SK-N-SH (cell line): ENCODE results near the gene ERLIN1. TPM values are rescaled to one million over a fixed set of nuclear protein-coding genes. Genes with fewer than 3 reads are reported as not detected.

Experiments
- CTCF ChIA-PET: fragments of 300-600, 350-600 bp; formaldehyde crosslinking; extraction: SDS; loops from one replicate; lab custom pipeline; 2021; lab: Yijun Ruan, JAX
- POLR2A ChIA-PET: fragments of 350-600 bp; sonication (Branson Sonifier 250); formaldehyde crosslinking; extraction: SDS; loops from one replicate; lab custom pipeline; 2020; ENCODE audit warnings: antibody characterized with exemption, inconsistent platforms; lab: Yijun Ruan, JAX
- DNase-seq: peaks from one replicate; pipeline ENCODE4 v3.0.0; 2012
- H2AFZ ChIP-seq: fragments of 200-600 bp; sonication (generic); 2 replicates; pipeline ENCODE4 v1.8.1; 2016; ENCODE audit warnings: antibody characterized with exemption, mild to moderate bottlenecking, low read depth
- H3F3A ChIP-seq: fragments of 200-600 bp; sonication (generic); replicated peaks from 2 replicates; pipeline ENCODE3; 2016; ENCODE audit warnings: antibody characterized with exemption, mild to moderate bottlenecking; ENCODE audit not compliant: insufficient read depth
- H3K27ac ChIP-seq, 2 experiments: fragments of 200-500 bp in 1 of 2; fragments of 200-600 bp in 1 of 2; sonication (Bioruptor generic) in 1 of 2; sonication (generic), shearing (Covaris generic) in 1 of 2; 2 replicates each; pipeline versions ENCODE4 v1.5.1 to v1.6.1; 2014 to 2016; ENCODE audit warnings: low read depth in 2 of 2, inconsistent platforms in 1 of 2, low read length in 1 of 2, mild to moderate bottlenecking in 1 of 2, mixed read lengths in 1 of 2
- H3K27me3 ChIP-seq: fragments of 200-600 bp; sonication (generic), shearing (Covaris generic); 2 replicates; pipeline ENCODE4 v1.6.1; 2016; ENCODE audit warnings: mixed run types; ENCODE audit not compliant: insufficient read depth
- H3K36me3 ChIP-seq, 2 experiments: fragments of 200-500 bp in 1 of 2; fragments of 200-600 bp in 1 of 2; sonication (Bioruptor generic) in 1 of 2; sonication (generic) in 1 of 2; replicated peaks in 1 of 2; 2 replicates each; pipeline versions ENCODE3 to v1.5.1; 2014 to 2016; ENCODE audit warnings: low read length in 1 of 2, mild to moderate bottlenecking in 1 of 2; ENCODE audit not compliant: insufficient read depth in 2 of 2, control insufficient read depth in 1 of 2
- H3K4me1 ChIP-seq, 2 experiments: fragments of 200-500 bp in 1 of 2; fragments of 200-600 bp in 1 of 2; sonication (Bioruptor generic) in 1 of 2; sonication (generic), shearing (Covaris generic) in 1 of 2; 2 replicates each; pipeline versions ENCODE4 v1.5.1 to v1.6.1; 2014 to 2016; ENCODE audit warnings: low read depth in 1 of 2, low read length in 1 of 2, mixed run types in 1 of 2; ENCODE audit not compliant: insufficient read depth in 2 of 2, control insufficient read depth in 1 of 2
- H3K4me2 ChIP-seq: fragments of 200-600 bp; sonication (generic), shearing (Covaris generic); 2 replicates; pipeline ENCODE4 v1.6.1; 2017; ENCODE audit warnings: mixed run types
- H3K4me3 ChIP-seq, 2 experiments: fragments of 200-500 bp in 1 of 2; fragments of 200-600 bp in 1 of 2; sonication (Bioruptor generic) in 1 of 2; sonication (generic), shearing (Covaris generic) in 1 of 2; 2 replicates each; pipeline versions ENCODE4 v1.5.1 to v1.8.1; 2014 to 2016; ENCODE audit warnings: low read depth in 2 of 2, inconsistent platforms in 1 of 2, low read length in 1 of 2, mild to moderate bottlenecking in 1 of 2, mixed read lengths in 1 of 2, moderate library complexity in 1 of 2
- H3K79me2 ChIP-seq: fragments of 200-600 bp; sonication (generic); 2 replicates; pipeline ENCODE4 v1.8.1; 2017; ENCODE audit warnings: mild to moderate bottlenecking; ENCODE audit not compliant: insufficient read depth
- H3K9ac ChIP-seq: fragments of 200-600 bp; sonication (generic); 2 replicates; pipeline ENCODE4 v1.6.1; 2017; ENCODE audit warnings: mixed run types
- H3K9me2 ChIP-seq: fragments of 200-600 bp; sonication (generic); 2 replicates; pipeline ENCODE4 v1.6.1; 2017; ENCODE audit warnings: mixed run types
- H3K9me3 ChIP-seq: fragments of 200-600 bp; sonication (generic); 2 replicates; pipeline ENCODE4 v1.6.1; 2017; ENCODE audit warnings: mixed run types, mild to moderate bottlenecking, moderate library complexity
- H4K20me1 ChIP-seq: fragments of 200-600 bp; sonication (generic); 2 replicates; pipeline ENCODE4 v1.6.1; 2017; ENCODE audit warnings: mild to moderate bottlenecking, mixed run types; ENCODE audit not compliant: insufficient read depth
- FOXJ3 ChIP-seq: sonication (generic); formaldehyde crosslinking; IDR thresholded peaks from 2 replicates; pipeline ENCODE4 v1.5.1; 2020; ENCODE audit warnings: mild to moderate bottlenecking, missing genetic modification reagents
- FOXM1 ChIP-seq: IDR thresholded peaks from 2 replicates; pipeline ENCODE4 v1.4.0; 2012; ENCODE audit warnings: low read depth, mild to moderate bottlenecking
- GATA2 ChIP-seq: sonication (generic); formaldehyde crosslinking; IDR thresholded peaks from 2 replicates; pipeline ENCODE4 v1.5.0; 2020; ENCODE audit warnings: mild to moderate bottlenecking, missing genetic modification reagents
- JUND ChIP-seq: IDR thresholded peaks from 2 replicates; pipeline ENCODE4 v1.4.0; 2012
- POLR2AphosphoS5 ChIP-seq: IDR thresholded peaks from 2 replicates; pipeline ENCODE4 v1.6.1; 2012; ENCODE audit warnings: low read depth, low read length
- RCOR1 ChIP-seq: fragments of 150-350 bp; IDR thresholded peaks from 2 replicates; pipeline ENCODE4 v1.6.1; 2017; ENCODE audit warnings: antibody characterized with exemption, low read length
- SMC3 ChIP-seq: IDR thresholded peaks from 2 replicates; pipeline ENCODE4 v1.6.1; 2012; ENCODE audit warnings: low read depth, low read length, improper control_type of control experiment
- TAF1 ChIP-seq: IDR thresholded peaks from 2 replicates; pipeline ENCODE4 v1.6.1; 2012; ENCODE audit warnings: low read depth, mild to moderate bottlenecking, low read length, moderate library complexity, borderline replicate concordance
- TCF12 ChIP-seq: IDR thresholded peaks from 2 replicates; pipeline ENCODE4 v1.4.0; 2012
- TEAD4 ChIP-seq: IDR thresholded peaks from 2 replicates; pipeline ENCODE4 v1.4.0; 2012; ENCODE audit warnings: mild to moderate bottlenecking, borderline replicate concordance; ENCODE audit not compliant: insufficient read depth
- WGBS: methylation state at CpG from one replicate; pipeline ENCODE4 v1.1.6; 2017; ENCODE audit warnings: low lambda C conversion rate; 5-methylcytosine and 5-hydroxymethylcytosine counted together
- polyA plus RNA-seq, 3 experiments: library from polyadenylated mRNA; depleted of rRNA; stranded (reverse); fragments of >200 nt; gene quantifications; 2 replicates each; pipeline ENCODE4 v1.2.3, GENCODE V29; 2012
- TF ChIP-seq, protein P1 (sequence below): IDR thresholded peaks from 2 replicates; pipeline ENCODE4 v1.6.1; 2012; ENCODE audit warnings: mild to moderate bottlenecking, low read depth, low read length, moderate library complexity
- TF ChIP-seq, protein P2 (sequence below): fragments of 150-350 bp; IDR thresholded peaks from 2 replicates; pipeline ENCODE4 v1.6.1; 2016; ENCODE audit warnings: mild to moderate bottlenecking, low read depth, low read length
- TF ChIP-seq, protein P3 (sequence below): IDR thresholded peaks from 2 replicates; pipeline ENCODE4 v1.4.0; 2012; ENCODE audit warnings: low read depth, borderline replicate concordance
- TF ChIP-seq, protein P4 (sequence below): IDR thresholded peaks from 2 replicates; pipeline ENCODE4 v1.4.0; 2012; ENCODE audit warnings: low read depth, borderline replicate concordance

The ERLIN1 gene
- polyA plus RNA-seq, 1 of the 3 experiments (the other 2 are of a cell fraction): 43.8 TPM

DNA sequence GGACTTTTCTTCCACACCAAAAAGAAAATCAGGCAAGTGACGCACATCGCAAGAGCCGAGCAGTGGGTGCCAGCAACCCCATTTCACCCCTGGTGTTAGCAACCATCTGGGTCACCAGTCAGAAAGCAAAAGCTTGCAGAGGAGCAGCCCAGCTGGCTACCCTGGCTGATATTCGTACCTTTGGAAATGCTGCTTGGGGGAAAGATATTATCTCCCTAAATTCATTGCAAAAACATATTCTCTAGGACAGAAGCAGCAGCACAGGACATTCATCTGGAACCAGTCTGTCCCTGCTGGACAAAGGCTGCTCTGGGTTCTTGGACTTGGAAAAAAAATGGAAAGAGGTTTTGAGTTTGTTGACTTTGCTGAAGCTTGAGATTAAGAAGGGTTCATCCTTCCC, 45.8 kb downstream of the ERLIN1 start (continued):
- TF ChIP-seq, protein P1, sequence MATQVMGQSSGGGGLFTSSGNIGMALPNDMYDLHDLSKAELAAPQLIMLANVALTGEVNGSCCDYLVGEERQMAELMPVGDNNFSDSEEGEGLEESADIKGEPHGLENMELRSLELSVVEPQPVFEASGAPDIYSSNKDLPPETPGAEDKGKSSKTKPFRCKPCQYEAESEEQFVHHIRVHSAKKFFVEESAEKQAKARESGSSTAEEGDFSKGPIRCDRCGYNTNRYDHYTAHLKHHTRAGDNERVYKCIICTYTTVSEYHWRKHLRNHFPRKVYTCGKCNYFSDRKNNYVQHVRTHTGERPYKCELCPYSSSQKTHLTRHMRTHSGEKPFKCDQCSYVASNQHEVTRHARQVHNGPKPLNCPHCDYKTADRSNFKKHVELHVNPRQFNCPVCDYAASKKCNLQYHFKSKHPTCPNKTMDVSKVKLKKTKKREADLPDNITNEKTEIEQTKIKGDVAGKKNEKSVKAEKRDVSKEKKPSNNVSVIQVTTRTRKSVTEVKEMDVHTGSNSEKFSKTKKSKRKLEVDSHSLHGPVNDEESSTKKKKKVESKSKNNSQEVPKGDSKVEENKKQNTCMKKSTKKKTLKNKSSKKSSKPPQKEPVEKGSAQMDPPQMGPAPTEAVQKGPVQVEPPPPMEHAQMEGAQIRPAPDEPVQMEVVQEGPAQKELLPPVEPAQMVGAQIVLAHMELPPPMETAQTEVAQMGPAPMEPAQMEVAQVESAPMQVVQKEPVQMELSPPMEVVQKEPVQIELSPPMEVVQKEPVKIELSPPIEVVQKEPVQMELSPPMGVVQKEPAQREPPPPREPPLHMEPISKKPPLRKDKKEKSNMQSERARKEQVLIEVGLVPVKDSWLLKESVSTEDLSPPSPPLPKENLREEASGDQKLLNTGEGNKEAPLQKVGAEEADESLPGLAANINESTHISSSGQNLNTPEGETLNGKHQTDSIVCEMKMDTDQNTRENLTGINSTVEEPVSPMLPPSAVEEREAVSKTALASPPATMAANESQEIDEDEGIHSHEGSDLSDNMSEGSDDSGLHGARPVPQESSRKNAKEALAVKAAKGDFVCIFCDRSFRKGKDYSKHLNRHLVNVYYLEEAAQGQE: no peak
- TF ChIP-seq, all 33 proteins: peak for 5

DNA sequence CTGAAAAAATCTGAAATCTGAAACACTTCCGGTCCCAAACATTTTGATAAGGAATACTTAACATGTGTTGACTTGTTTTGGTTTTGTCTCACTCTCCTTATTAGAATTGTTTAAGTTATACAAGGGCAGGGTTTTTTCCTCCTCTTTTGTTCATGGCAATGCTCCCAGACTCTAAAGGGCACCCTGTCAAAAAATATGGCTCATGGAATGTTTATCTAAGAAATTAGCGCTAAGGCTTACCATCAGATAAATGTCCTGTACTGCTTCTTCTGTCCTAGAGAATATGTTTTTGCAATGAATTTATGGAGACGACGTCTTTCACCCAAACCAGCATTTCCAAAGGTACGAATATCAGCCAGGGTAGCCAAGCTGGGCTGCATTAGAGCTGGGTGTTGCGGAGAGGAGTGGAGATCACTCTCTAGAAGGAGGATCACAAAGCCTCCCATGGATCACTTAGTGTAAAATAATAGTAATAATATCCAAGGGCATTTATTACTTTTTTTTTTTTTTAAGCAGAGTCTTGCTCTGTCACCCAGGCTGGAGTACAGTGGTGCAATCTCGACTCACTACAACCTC, 46.8 kb downstream of the ERLIN1 start:
- no peaks in the 10 kb centered on the region for H3K9me2 ChIP-seq
- H3K27ac ChIP-seq: no peak overlapping the region
- CTCF ChIA-PET: interaction anchor here (1.2 to 2.7 kb wide), 2 partner anchors 31 to 293 kb away, joined by 4 to 7 read pairs; no protein-coding TSS in a partner anchor
- no peaks in the 10 kb centered on the region for H3F3A ChIP-seq
- TF ChIP-seq POLR2AphosphoS5 (no peak), TCF12 (no peak), TAF1 (no peak), GATA2 (CRISPR knock-in tag) (no peak), FOXJ3 (CRISPR knock-in tag) (no peak), FOXM1 (no peak), RCOR1 (no peak), TEAD4 (no peak), SMC3 (no peak), JUND (no peak)
- TF ChIP-seq, protein P2, sequence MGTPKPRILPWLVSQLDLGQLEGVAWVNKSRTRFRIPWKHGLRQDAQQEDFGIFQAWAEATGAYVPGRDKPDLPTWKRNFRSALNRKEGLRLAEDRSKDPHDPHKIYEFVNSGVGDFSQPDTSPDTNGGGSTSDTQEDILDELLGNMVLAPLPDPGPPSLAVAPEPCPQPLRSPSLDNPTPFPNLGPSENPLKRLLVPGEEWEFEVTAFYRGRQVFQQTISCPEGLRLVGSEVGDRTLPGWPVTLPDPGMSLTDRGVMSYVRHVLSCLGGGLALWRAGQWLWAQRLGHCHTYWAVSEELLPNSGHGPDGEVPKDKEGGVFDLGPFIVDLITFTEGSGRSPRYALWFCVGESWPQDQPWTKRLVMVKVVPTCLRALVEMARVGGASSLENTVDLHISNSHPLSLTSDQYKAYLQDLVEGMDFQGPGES: no peak
- TF ChIP-seq, protein P3, sequence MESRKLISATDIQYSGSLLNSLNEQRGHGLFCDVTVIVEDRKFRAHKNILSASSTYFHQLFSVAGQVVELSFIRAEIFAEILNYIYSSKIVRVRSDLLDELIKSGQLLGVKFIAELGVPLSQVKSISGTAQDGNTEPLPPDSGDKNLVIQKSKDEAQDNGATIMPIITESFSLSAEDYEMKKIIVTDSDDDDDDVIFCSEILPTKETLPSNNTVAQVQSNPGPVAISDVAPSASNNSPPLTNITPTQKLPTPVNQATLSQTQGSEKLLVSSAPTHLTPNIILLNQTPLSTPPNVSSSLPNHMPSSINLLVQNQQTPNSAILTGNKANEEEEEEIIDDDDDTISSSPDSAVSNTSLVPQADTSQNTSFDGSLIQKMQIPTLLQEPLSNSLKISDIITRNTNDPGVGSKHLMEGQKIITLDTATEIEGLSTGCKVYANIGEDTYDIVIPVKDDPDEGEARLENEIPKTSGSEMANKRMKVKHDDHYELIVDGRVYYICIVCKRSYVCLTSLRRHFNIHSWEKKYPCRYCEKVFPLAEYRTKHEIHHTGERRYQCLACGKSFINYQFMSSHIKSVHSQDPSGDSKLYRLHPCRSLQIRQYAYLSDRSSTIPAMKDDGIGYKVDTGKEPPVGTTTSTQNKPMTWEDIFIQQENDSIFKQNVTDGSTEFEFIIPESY: no peak
- TF ChIP-seq, protein P4, sequence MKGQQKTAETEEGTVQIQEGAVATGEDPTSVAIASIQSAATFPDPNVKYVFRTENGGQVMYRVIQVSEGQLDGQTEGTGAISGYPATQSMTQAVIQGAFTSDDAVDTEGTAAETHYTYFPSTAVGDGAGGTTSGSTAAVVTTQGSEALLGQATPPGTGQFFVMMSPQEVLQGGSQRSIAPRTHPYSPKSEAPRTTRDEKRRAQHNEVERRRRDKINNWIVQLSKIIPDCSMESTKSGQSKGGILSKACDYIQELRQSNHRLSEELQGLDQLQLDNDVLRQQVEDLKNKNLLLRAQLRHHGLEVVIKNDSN: no peak
- TF ChIP-seq, all 33 proteins: peak for 0
- Histone ChIP-seq H3K36me3 (no peaks in the 10 kb centered on the region), H2AFZ (no peak overlapping the region), H3K27me3 (peaks cover 5% of the 10 kb centered on the region; the same call in 1 of the 2 replicates), H3K4me1 (peaks cover 0 to 7% of the 10 kb centered on the region in 2 experiments; a peak in 2 of 4 replicates), H3K9ac (no peak overlapping the region), H3K79me2 (no peaks in the 10 kb centered on the region), H3K4me3 (no peak overlapping the region), H3K4me2 (no peak overlapping the region; the same call in 1 of the 2 replicates), H4K20me1 (no peaks in the 10 kb centered on the region), H3K9me3 (no peaks in the 10 kb centered on the region)
- POLR2A ChIA-PET: no interaction called here
- 43% methylated on average over 7 of the region's 7 CpGs for WGBS
- no peak for DNase-seq
